Measurements from ENCODE around the gene AGAP9. TPM values are rescaled to one million over a fixed set of nuclear protein-coding genes. Genes with fewer than 3 reads are reported as not detected.
"Not testable (repeated sequence)": the region's sequence is repeated elsewhere in the genome, so short reads cannot be mapped to it uniquely, and the experiment has no call there.

AGAP9 gene
- polyA plus RNA-seq, 5 donors: 7.1 to 32.6 (median 18.4) TPM

DNA sequence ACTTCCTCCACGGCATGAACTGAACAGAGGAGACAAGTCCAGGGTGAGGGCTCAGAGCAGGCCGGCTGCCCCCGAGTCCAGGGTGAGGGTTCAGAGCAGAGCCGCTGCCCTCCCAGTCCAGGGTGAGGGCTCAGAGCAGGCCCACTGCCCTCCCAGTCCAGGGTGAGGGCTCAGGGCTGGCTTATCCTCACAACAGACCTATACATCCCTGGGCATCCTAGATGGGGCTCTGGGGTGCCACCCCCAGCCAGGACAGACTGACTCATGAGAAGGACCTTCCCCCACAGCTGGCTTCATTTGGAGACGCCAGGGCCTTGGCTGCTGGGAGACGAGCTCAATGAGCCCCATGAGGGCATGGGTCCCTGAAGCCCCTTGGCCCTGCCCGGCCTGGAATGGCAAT is 33.8 kb downstream of the AGAP9 start:
- not testable (repeated sequence) for DNase-seq

DNA sequence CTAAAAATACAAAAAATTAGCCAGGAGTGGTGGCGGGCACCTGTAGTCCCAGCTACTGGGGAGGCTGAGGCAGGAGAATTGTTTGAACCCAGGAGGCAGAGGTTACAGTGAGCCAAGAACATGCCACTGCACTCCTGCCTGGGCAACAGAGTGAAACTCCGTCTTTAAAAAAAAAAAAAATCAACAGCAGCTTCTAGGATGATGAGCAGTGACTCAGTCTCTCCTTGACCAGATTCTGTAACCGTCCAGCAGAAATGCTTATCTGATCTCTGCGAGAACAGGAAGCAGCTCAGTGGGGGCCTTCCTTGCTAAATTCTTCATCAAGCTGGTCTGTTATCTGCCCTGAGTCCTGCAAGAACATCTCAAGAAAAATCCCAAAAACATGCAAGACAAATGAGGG is 37.5 kb downstream of the AGAP9 start:
- not testable (repeated sequence) for DNase-seq

DNA sequence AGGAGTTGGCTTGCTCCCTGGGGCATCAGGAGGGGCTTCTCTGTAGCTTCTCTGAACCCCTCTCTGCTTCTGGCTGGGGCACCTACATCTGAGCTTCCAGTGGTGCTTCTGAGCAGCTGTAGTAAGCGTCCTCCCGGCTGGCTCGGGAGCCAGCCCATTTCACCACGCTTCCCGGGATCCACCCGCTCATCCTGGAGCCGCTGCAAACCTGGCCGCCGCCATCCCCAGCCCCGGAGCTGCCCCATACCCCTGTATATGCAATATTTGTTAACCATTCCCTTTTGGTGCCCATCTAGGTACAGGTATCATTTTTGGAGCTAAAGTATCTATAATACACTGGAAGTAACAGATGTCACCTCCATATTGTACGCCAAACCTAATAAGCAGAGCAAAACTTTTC is 38.7 kb downstream of the AGAP9 start:
- DNase-seq: not testable (repeated sequence)

DNA sequence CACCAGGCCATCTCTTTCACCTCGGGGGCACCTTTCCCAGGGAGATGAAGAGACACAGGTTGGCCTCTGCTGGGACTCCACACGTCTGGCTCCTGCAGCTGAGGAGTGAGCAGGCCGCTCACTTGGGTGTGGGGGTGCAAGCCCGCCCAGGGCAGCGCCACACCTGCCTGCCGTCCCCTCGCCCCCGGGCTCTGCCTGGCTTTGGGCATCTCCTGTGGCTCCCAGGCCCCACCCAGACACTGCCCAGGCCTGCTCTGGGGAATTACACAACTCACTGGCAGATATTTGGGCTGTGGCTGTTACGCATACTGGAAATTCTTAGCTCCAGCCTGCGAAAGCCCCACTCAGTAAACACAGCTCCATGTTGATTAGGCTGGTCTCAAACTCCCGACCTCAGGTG is 39.5 kb downstream of the AGAP9 start, which contains the start of gene ANXA8:
TSS of gene ANXA8 (minus strand) at position 193 of the 400 bp plus-strand sequence. CDS start at position 11, 182 bp downstream.
- not testable (repeated sequence) for DNase-seq

DNA sequence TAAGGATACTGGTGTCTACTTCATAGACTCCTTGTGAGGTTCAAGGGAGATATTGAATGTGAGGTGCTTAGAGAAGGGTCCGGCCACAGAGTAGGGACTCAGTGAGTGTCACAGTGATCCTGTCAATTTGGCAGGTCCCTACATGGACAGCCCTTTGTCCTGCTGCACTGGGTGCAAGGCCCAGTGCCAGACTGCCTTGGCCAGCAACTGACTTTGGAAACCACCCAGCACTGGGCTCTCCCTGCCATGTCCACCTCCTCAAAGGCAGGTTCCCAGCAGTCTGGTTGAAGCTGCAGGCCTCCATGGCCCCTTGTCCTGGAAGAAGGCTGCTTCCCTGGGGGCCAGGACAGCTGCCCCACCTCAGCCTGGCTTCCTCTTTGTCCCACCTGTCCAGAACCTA is 41.1 kb downstream of the AGAP9 start:
- DNase-seq: not testable (repeated sequence)

DNA sequence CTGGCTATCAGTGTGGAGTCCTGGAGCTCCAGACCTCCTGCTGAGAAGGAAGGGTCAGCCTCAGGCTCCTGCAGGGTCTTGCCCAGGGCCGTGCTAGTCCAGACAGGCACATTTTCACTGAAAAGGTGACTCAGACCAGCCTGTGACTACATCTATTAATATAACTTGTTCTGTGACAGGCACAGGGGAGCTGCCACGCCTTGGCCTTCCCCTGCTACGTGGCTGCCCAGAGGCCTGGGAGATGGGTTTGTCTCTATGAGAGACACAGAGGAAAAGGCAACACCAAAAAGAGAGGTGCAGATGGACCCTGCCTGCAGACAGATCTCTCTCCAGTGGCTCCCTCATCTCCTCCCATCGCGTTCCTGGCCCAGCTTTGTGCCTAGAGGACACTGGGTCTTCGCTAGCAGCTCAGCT is 41.7 kb downstream of the AGAP9 start:
- not testable (repeated sequence) for DNase-seq

DNA sequence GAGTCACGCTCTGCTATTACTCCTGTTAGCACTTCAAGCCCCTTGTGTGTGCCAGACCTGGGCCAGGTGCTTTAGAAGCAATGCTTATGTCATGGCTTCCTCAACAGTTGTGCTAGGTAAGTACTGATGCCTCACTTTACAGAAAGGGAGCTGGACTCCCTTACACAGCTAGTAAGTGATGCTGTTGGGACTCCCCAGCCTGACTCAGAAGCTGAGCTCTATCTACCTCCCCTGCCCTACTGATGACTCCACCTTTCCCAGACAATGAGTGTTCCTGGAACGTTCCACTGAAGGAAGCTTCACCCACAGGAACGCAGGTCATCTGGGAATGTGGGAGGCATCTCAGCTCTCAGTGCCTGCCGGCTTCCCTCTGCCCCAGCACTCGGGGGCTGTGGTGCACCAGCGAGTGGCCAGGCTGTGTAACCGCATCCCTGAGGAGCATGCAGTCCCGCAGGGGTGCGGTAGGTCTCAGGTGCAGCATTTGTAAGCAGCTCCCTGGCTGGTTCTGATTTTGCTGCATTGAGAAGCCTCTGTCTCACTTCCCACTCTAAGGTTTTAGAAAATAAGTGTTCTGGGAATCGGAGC is 42.2 kb downstream of the AGAP9 start:
- not testable (repeated sequence) for DNase-seq

DNA sequence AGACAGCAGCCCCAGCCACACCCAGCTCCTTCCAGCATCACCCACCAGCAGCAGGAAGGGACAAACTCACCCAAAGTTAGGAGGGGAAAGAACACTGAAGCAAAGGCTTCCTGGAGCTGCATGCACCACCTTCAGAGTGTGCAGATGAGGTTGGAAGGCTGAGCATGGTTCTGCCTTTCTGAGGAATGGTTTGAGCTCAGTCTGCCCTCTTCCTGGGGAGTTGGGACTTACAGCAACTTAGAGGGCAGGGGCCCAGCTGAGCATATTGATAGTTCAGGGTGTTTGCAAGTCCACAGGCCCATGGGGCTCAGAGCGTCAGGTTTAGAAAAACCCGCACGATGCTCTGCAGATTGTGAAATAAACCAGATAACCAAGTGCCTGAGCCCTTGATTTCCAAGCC is 43.3 kb downstream of the AGAP9 start:
- DNase-seq: not testable (repeated sequence)

DNA sequence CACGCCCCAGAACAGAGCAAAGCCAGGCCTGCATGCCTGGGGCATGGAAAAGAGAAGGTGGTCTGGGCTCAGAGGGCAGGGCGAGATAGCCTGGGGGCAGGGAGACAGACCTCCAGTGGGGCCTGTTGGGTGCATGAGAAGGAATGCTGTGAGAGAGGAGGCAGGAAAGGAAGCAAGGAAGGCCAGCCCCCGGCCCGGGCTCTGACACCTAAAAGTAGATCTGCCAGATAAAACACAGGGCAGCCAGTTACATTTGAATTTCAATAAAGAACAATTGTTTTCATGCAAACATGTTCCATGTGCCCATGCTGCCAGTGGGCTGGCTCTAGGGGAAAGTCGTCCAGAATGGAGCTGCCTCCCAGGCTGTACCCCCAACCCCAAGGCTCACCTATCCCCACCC is 45.3 kb downstream of the AGAP9 start:
- not testable (repeated sequence) for DNase-seq

DNA sequence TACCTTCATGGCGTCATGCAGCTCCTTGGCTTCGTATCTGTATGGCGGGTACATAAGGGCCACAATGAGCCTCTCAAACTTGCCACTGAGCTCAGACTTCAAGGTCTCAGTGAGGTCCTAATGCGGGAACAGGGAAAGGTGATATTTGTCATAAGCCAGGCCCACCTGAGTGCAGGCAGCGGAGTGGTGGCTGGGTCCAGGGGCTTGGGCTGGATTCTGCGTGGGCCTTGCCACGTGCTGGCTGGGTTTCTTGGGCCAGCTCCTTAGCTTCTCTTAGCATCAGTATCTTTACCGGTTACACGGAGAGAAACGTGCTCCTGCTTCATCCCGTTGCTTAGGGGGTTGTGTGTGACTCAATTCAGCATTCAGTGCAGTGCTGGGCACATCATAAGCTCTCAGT is 46.4 kb downstream of the AGAP9 start:
- not testable (repeated sequence) for DNase-seq

DNA sequence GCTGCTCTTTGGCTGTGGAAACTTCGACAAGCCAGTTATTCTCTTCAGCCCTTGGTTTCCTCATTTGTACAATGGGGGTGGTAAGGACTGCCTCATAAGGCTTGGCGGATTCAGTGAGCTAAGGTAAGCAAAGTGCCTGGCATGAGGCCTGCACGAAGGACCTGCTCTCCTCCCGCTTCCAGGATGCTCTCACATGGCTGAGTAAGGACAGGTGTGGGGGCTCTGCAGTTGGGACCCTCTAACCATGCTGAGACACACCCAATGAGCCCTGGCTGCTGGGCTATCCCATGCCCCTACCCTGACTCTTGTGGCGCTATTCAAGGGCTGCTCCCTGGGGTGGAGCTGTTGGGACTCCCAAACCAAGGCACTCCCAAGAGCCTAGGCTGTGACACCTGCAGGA is 48.3 kb downstream of the AGAP9 start:
- not testable (repeated sequence) for DNase-seq

DNA sequence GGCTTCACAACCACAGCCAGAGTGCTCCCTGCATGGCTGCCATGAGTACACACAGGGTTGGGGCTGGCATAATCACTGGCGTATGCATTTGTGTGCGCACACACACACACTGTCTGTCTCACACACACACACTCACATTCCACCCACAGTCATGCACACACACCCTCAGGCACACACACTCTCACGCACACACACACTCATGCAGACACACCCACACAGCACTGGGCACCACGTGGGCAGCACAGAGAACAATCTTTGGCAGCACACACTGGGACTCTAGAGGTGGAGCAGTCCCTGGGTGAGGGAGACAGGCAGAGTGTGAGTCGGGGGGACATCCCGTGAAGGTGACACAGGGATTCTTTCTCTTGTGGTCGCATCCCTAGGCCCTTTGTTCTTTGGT is 49.9 kb downstream of the AGAP9 start:
- not testable (repeated sequence) for DNase-seq

DNA sequence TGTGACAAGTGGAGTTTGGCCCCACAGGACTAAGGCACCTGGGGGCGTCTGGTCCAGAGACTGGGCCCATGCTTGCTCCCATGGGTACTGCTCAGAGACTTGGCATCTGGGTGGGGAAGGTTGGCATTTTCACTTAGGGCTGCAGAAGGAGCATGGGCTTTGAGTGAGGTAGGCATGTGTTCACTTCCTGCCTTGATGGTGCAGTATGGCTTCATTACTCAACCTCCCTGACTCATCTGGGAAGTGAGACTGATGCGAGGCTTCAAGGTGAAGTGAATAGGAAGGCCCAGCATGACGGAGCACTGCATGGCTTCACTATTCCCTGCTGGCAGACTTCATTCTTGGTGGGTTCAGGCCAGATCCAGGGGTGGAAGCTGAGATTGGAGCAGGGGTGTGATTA is 50.8 kb downstream of the AGAP9 start:
- not testable (repeated sequence) for DNase-seq

DNA sequence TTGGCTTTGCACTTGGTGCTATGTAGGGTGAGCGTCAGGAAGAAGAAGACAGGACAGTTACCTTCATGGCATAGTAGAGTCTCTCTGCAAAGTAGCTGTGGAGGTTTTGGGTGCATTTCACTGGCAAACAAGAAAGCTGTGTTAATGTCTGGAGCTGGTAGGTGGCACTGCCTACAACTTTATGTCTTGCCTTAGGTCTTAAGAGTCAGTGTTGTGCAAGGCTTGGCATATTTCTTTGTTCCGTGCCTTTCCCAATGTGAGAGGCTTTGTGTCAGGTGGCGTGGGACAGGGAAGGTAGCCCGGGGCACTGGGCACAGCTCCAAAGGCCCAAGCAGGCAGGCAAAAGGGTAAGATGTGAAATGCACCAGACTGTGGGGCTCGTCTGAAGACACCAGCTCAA is 51.4 kb downstream of the AGAP9 start:
- DNase-seq: not testable (repeated sequence)

DNA sequence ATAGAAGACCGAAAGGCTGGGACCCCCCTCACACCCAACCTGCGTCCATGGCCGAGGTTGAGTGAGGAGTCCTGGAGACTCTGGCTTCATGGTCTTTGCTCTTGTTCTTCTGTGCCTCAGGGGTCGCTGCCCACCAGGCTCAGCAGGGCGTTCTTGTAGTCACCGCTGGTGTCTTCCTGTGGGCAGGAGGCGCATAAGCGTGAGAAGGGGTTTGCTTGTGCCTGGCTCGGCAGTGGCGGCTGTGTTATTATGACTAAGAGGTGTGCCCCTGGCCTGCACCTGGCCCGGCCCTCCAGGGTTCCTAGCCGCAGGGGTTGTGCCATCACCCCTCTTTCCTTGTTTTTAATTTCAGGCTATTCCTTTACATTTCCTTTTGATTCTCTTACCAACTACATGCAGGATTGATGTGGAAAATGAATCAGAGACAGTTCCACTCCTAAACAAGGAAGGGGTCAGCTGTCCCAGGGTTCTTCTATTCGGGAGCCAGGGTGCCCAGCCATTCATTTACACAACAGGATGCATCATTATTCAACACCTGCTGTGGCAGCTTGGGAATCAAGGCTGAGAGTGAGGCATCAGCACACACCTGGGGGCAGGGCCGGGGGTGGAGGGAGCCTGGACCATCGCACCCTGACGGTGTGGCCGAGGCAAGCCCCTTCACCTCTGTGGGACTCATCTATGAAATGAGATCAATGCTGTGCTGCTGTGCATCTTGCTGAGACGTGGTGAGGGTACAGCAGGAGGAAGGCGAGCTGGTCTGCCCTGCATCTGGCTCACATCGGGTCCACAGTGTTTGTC is 54.5 kb downstream of the AGAP9 start:
- DNase-seq: not testable (repeated sequence)

DNA sequence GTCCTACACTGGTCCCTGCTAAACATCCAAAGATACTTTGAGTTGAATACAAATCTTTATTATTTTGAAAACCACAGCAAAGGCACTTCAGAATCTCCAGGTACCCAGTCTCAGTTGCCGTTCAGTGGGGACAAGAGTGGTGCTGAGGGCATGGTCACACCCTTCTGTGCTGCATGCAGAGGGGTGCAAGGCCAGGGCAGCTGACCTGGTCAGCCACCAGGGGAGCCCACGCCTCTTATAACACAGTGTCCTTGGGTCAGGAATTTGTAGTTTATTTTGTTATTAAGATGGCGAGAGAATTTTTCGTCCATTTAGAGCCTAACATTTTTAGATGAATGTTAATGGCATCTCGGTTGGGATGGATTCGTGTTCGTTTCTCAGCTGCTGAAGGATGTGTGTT is 55.5 kb downstream of the AGAP9 start:
- not testable (repeated sequence) for DNase-seq

DNA sequence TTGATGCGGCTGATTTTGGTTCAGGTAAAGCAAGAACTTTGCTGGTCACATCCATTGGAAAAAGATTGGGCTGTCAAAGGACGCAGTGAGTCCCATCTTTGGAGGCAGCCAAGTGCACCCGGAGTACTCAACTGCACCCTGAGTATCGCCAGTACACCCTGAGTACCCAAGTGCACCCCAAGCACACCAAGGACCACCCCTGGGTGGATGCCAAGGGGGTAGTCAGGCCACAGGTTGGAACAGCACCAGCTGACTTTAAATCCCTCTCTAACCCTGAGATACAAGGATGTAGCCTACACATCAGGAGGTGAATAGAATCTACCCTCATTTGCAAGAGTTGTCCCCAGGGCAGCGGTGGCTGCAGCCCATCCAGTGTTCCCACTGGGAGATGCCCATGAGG is 56.0 kb downstream of the AGAP9 start:
- not testable (repeated sequence) for DNase-seq

DNA sequence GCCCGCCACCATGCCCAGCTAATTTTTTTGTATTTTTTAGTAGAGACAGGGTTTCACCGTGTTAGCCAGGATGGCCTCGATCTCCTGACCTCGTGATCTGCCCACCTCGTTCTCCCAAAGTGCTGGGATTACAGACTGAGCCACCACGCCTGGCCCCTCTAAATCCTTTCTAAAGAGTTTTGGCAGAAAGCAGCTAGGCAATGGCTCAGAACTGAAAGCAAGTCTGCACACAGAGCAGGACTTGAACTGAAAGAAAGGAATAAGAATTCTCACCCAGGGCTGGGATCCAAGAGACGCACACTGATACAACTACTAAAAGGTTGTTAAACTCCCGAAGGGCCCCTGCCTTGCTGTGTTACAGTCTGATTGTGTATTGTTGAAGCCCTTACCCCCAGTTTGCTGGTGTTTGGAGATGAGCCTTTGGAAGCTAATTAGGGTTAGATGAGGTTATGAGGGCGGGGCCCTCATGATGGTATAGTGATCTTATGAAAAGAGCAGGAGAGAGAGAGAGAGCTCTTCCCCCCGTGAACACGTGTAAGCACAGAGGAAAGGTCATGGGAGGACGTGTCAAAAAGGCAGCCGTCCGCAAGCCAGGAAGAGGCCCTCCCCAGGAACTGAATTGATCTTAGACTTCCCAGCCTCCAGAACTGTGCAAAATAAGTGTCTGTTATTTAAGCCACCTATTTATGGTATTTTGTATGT is 58.1 kb downstream of the AGAP9 start:
- not testable (repeated sequence) for DNase-seq

DNA sequence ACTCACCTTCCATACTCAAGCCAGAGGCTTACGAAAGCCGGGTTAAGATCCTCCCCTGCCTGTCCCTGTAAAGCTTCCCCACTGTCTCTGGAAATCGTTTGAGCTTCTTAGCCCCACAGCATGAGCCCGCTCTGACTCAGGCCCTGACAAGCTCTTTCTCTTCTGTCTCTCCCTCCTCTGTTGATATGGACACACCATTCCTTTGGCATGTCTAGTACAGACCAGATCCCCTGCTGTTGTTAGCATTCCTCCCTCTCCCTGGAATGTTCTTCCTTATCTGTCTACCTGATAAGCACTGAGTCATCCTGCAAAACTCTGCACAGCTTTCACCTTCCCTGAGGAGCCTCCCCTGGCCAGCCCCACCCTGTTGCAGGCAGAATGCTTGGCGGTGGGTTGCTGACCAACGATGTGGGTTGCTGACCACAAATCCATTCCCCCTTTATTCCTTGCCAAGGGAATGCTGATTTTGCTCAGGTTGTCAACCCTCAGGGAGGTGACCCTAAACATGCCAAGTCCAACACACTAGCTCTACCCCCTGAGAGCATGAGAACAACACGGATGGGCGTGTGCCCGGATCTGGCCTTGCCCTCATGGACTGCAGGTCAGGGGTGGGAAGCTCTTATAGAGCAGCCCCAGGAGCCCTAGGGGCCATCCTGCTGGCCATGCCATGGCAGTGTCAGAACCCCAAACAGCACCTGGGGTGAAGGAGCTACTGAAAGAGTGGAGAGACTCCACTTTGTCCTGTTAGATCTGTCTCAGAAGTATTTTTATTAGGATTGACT is 60.7 kb downstream of the AGAP9 start:
- not testable (repeated sequence) for DNase-seq

DNA sequence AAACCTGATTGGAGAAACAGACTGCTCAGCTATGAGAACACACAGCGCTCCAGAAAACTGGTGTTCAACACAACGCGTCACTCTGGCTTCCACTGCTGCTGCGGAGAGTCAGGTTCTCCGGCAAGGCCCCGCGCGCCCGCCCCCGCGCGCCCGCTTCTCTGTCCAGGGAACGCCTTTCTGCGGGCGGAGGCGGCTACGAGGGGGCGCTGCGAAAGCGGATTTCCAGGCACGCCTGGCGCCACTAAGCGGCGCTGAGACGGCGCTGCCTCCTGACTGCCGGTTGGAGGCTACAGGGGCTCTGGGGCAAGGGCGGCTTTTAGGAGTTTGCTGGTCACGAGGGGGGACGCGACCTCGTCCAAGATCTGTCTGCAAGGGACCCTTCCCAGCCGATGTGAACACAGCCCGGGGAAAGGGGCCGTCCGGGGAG is 62.2 kb downstream of the AGAP9 start:
- DNase-seq: peak; percentile 23 to 37

DNA sequence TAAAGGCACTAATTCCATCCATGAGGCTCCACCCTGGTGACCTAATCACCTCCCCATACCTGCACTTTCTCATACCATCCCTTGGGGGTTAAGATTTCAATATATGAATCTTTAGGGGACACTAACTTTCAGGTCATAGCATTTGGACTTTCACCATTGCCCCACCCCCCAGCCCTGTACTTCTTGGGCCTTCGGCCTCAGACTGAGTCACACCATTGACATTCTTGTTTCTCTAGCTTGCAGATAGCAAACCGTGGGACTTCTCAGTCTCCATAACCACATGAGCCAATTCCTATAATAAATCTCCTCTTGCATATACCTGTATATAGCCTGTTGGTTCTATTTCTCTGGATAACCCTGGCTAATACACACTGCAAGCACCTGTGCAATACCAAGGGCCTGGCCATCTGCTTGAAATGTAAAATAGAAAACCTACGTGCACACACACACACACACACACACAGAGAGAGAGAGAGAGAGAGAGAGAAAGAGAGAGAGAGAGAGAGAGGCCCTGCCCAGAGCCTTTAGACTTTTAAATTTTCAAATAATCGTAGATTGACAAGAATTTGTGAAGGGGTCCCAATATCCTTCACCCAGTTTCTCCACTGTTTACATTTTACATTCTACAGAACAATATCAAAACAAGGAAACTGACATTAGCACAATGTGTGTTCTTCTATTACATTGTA is 64.8 kb downstream of the AGAP9 start:
- no peak for DNase-seq

Measured in right lung (tissue), 5 donors.